Iris pigment epithelial cell (primary cell): ENCODE measurements around the gene RASL10A.

Experiments used
- DNase-seq: peaks from one replicate; pipeline ENCODE4 v3.0.0-alpha.2; 2011; ENCODE audit warnings: low read depth

RASL10A gene

DNA sequence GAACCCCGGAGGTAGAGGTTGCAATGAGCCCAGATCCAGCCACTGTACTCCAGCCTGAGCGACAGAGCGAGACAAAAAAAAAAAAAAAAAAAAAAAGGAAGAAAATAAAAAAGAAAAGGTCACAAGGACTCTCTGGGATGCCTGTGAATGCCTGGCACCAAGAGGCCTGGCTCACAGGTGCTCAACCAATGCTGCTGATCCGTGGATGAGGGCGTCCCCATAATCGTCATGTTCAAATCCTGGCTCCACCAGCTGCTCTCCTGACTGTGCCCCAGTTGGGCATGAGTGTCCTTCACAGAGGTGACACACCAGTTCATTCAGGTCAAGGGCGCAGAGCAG, 9.7 kb downstream of the RASL10A start:
- DNase-seq = no peak

DNA sequence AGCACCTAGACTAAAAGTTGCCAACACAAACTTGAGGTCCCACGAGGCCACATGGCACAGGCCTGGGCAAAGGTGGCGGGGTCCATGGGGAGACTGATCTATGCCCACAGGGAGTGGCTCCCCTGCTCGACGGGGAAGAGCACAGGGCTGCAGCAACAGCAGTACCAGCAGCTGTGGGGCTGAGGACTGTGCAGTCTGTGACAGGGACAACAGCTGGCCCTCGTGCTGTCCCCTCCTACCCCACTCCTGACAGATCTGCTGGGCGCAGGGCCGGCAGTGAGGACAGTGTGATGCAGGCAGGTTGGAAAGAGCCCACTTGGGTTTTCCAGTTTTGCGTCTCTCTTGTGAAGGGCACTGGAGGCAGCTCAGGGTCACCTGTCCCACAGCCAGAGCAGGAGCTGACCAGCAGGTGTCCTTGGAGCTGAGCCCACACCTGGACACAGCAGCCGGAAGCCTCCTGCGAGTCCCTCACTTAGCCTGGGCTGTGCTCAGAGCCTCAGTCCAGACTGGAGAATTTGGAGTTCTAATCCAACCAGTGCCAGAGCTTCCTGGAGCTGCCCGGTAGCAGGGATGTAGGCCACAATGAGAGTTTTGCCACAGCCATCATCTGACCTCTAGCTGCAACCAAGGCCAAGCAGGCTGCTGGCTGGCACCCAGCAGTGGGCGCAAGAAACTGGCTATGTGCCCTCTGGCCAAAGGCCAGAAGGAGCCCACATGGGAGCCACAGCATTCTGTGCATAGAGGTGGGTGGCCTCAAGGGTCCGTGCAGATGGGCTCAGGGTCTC, 12.6 kb downstream of the RASL10A start:
- no peak for DNase-seq

DNA sequence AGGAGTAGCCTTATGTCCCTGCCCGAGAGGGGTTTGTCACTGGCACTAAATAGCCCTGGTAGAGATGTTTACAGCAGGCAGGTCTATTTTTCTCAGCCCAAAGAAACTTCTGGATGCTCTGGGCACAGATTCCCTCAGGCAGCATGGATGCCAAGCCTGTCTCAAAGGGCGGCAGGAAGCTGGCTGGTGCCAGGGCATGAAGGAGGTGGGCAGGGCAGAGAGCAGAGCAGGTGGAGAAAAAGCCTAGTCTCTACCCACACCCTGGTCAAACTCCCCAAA, 13.2 kb downstream of the RASL10A start:
- no peak for DNase-seq

DNA sequence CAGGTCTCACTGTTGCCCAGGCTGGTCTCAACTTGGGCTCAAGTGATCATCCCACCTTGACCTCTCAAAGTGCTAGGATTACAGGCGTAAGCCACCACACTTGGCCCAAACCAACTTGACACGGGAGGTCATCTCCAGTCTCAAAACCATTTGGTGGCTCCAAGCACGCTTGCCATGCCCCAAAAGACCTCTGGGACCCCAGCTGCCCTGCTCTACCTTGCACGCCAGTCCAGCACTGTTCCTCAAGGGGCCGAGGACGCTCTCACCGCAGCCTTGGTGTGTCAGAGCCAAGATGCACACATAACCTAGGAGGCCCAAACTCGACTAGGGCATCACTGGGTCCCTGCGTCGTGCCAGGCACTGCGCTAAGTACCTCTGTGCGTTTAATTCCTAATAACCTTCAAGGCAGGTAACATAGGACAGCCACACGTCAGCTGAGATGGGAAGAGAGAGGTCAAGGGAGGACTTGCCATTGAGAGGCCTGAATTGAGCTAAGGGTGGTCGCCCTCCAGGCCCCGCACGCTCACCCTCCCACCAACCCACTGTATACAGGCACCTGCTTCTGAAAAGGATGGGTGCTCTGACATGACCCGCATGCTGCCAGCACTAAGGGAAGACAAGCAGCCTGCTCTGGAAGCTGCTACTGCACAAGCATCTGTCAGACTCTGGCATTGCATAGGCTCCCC, 13.6 kb downstream of the RASL10A start:
- no peak for DNase-seq

DNA sequence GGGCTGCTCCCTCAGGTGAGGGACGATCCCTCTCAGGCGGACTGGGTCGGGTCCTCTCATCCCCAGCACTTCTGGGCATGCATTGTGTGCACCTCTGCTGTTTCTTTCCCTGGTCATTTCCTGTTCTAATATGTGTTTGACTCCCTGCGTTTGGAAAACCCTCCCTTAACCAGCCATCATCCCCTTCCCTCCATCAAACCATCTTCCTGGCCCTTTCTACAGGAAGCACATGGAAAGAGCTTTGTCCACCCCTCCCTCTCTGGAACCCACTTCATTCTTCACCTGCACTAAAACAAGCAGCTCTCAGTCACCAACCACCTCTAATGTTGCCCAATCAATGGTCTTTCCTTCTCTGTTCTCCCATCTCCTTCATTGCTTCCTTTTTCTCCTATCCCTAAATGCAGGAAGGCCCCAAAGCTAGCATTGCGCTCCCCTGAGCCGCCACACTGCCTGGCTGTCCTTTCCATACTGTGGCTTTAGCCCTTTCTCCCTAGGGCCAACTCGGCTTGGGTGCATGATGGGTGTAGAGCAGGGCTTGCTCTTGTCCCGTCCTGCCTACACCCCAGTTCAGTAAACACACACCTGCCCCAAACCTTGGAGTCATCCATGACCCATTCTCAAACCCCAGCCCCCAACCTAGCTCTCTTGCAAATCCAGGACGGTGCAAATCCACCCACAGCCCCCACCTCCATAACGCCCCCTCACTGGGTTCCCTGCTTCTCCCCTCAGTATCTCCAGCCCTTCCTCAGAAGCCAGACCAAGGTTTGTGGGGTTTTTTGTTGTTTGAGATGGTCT, 14.5 kb downstream of the RASL10A start:
- DNase-seq = no peak

DNA sequence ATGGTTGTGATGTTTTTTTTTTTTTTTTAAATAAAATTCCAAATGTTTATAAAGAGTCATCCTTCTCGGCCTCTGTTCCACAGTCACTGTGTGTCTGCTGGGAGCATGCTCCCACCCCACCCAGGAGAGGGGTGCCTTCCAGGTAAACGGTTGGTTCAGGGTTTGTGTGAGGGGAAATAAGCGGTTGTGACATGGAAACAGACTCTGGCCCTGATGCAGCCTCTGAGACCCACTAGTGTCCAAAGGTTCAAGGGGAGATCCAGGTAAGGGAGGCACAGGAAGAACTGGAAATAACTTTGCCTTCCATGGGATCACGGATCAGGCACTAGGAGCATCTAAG, 15.1 kb downstream of the RASL10A start:
- no peak for DNase-seq

DNA sequence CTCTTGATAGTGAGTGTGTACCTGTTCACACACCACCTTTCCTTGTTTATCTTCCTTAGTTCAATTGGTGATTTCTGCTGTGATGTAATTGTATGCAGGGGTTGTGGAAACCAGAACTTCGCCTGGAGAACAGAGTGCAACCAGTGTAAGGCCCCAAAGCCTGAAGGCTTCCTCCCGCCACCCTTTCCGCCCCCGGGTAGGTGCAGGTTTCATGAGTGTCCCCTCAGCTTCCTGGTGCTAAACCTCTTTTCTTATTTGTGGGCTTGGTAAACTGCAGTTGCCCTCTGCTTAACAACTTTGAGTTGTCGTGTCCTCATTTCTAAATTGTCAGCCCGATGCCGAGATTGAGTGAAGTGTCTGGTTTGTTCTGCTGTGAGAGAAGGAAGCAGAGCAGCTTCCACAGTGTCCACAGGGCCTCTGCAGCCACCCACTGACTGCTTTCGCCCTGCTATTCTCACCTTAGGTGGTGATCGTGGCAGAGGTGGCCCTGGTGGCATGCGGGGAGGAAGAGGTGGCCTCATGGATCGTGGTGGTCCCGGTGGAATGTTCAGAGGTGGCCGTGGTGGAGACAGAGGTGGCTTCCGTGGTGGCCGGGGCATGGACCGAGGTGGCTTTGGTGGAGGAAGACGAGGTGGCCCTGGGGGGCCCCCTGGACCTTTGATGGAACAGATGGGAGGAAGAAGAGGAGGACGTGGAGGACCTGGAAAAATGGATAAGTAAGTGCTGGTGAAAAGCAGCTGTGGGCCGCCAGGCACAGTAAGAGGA, 16.2 kb downstream of the RASL10A start:
- no peak for DNase-seq

DNA sequence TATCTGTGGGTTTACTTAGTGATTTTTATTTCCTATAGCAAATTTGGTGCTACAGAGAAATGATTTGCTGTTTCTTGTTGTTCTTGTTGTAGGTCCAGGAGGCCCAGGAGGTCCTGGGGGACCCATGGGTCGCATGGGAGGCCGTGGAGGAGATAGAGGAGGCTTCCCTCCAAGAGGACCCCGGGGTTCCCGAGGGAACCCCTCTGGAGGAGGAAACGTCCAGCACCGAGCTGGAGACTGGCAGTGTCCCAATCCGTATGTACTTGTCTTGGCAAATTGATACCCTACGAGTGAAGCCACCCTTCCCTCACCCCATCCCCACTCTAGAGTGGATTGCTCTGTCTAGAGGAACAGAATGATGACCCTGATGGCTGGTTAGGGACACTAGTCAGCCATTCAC, 16.9 kb downstream of the RASL10A start:
- DNase-seq = no peak

DNA sequence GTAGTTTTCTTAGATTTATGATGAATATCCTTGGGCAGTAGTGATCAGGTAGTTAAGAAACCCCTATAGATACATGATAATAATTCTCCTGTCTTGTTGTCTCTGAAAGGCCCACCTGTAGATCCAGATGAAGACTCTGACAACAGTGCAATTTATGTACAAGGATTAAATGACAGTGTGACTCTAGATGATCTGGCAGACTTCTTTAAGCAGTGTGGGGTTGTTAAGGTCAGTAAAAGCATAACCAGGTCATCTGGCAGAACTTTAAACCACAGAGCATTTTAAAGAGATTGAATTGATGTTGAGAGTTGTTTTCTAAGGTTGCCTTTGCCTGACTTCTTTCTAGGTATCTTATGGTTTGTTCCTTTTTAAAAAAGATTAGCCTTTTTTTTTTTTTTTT, 23.1 kb downstream of the RASL10A start:
- no peak for DNase-seq

DNA sequence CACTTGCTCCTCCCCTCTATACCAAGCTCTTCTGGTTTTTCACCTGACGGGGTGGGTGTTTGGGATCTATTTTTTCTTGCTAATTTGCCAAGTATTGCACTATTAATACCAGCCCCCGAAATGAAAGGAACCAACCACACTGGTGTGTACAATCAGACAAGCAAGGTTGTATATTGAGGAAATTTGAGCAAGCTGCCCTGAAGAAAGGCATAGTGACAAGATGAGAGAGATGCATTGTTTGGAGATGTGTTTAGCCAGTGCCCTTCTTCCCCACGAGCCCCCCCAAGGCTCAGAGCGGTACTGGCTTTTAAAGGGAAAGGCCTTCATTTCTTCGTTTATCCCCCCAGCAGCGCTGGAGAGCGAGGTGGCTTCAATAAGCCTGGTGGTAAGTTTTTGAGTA, 24.3 kb downstream of the RASL10A start:
- DNase-seq = no peak

DNA sequence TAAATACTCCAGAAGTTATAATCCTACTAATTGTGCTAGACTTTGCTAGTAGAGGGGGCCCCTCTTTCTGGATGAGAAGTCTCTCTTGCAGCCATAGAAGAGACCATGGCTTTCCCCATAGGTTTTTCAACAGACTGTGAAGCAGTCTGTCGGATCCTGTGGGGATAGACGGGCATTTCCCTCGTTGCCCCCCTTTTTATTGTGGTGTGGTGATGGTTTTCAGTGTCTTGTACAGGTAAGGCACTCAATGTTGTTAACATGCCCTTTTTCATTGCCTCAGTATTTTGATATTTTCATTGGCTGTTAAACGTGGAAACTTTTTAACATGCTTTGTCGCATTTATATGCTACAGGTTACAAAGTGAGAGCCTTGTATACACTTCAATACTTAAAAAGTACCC, 25.4 kb downstream of the RASL10A start:
- no peak for DNase-seq

DNA sequence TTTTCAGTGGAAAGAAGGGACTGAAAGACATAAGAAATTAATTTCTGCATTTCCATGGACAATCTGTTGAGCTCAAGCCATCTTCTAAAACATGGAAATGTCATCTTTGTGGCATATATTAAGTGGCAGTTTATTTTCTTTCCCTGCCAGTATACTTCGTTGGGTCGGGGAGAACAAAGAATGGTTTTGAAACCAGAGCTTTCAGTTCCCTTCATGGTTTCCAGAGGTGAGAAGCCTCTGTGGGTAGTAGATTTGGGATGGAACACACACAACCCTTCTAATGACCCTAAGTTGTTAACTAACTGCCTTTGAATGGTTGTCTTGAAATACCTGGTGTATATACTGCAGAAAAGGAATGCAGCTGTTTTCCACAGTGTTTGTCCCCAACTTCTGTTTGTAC, 26.7 kb downstream of the RASL10A start:
- DNase-seq = no peak

DNA sequence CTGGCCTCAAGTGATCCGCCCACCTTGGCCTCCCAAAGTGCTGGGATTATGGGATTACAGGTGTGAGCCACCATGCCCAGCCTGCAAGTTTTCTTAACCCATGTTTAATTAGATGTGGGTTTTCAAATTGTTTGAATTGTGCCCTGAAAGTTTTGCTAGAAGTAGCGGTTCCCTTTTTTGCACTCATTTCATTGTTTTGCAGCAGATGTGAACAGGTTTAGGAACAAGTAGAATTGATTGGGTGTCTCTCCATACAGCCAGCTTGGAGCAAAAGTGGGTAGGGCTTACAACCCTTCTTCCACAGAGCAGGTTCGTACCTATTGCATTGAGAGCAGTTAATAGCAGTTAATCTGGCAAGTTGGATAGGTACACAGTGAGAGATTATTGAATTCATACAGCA, 31.3 kb downstream of the RASL10A start:
- no peak for DNase-seq

DNA sequence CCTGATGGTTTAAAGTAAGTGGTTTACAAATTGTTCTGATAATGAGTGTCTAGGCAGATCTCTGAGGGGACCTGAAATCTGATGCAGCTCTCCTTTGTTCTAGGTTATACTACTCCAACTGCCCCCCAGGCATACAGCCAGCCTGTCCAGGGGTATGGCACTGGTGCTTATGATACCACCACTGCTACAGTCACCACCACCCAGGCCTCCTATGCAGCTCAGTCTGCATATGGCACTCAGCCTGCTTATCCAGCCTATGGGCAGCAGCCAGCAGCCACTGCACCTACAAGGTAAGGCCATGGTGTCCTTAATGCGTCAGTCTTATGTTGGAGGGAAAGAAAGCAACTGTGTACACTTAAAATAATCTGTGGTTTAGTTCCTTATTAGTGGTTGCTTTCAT, 37.6 kb downstream of the RASL10A start:
- no peak for DNase-seq

DNA sequence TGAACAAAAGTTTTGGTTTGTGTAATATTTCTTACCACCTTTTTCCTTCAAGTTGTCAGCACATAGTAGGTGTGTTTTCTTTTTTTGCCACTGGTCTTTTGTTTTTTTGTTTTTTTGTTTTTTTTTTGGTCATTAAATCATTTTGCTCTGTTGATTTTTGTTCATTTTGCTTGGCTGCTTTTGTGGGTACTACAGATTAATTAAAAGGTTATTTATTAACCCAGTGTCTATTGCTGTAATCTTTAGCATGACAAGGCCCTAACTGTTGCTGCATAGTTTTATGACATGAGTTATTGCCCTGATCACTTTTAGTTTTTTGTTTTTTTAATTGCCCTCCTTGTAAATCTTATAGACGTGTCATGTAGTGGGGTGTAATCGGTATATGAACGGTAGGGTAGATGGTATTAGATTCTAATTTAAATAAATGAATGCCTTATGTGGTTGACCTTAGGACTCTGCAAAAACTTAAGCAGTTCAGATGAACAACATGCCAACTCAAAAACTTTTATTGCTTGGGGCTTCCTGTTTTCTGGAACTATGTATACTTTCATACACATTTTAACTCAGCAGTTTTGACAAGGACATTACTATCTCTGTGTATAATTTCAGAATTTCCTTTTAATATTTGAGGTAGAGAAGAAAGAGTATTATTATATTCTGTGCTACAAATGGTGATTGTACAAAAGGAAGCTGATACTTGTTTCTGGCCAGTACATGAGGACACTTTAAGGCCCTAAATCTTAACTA, 39.5 kb downstream of the RASL10A start:
- DNase-seq = no peak

DNA sequence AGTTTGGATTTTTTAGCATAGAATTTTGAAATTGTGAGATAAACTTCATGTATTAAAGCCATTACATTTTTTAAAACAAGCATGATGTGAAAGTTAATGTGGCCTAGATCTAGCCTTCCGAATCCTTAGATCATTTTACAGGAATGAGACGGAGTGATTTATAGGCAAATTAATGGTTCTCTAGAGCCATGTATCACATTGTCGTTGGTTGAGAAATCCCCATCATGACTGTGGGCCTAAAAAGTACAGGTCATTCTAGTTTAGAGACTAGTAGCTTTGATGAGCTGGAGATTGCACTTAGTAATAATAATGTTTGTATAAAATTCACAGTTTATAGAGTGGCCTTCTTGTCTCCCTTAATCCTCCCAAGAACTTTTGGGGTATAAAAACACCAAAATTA, 40.3 kb downstream of the RASL10A start:
- no peak for DNase-seq

DNA sequence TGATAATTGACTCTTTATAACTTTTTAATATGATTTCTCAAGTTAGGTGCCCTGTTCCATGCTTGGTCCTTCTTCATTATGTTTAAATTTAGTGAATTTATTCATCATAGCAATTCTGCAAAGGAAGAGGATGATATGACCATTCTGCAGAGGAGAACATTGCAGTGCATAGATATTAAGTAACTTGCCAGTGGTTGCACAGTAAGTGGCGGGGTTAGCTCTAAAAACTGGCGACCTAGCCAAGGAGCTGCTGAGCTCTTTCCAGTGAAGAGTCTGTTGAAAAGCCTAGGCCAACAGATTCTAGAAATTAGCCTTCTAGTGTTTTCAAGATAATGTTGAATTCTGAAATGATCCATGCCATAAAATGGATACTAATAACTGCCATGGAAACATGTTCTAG, 42.9 kb downstream of the RASL10A start:
- DNase-seq = no peak

DNA sequence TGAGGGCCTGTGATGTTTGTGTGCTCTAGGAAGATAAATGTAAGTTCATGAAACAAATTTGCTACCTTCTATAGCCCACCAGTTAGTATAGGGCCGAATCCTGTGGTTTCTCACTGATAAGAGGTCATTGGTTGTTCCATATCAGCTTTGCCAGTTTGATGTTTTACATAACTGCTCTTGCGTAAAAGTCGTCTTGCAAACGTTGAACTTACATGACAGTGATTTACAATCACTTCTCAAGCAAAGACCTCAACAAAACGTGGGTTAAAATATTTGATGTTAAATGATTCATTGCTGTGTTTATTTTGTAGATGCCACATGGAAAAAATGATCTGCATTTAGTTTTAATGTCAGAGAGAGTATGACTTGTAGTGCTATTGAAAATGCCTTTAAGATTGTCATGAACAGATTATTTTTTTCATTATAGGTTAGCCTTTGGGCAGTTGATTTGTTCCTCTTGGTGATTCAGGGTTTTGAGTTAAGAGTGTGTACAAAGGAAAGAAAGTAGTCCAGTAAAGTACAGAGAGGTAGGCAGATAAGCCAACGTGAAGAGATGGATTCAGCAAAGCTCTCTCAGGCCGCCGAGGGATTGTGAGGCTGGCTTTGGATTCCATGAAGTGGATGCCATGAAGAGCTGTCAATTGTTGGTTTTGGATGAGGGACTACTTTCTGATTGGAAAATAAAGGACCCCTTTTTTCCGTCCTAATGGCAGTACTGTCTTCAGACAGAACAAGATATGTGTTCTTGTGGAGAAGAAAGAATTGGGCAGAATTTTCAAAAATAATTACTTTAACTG, 44.8 kb downstream of the RASL10A start:
- DNase-seq = peak; percentile 74

DNA sequence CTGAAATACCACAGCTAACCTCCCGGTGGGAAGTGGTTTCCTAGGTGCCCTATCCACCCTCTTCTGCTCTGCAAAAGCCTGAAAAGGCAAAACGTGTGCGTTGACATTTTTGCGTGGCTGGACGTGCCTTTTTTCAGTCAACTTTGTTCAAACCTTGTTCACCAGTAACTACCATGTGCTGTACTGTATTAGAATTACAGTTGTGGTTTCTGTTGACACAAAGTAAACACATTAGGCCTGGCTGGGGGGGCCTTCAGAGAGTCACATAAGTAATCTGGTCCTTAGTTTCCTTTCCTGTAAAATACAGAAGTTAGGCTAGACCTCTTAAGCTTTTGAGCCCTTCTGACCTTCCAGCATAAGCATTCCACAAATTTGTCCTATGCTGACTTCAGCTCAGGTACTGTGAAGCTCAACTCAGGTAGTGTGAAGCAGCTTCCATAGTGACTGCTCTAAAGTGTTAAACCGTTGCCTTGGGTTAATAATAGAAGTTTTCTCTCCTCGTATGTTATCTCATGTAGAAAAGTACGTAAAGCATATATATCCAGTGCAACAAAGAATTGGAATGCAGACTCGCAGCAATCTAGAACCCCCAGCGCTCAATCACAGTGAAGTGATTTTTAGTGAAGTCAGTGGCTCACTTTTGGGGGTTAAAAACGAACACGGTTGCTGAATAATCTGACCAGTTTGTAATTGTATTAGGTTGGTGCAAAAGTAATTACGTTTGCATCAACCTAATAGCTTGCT, 45.6 kb downstream of the RASL10A start:
- peak; percentile 40 for DNase-seq

DNA sequence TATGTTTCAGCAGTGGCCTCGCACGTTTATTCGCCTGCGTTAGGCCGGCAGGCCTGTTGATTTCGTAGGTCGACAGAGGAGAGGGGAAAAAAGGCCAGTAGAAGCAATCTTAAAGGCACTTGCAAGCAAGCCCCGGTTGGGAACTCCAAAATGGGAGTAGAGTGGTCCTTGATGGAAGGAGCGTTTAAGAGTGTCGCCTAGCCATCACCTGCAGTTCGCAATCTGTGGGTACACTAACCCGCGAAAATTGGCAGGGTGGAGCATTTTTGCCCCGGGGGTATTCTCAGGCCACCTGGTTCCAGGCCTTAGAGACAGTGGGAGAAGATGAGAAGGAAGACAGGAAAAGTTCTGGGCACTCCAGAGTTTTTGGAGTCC, 46.3 kb downstream of the RASL10A start:
- DNase-seq = no peak
